Muscle layer of duodenum (tissue), 2 donors: ENCODE measurements around the gene SYNPO.
A peak's percentile ranks its signal among the peaks of the same experiment; 100 is the strongest.

Experiments
- H3K27ac ChIP-seq: one replicate; pipeline ENCODE4 v1.7.0; 2013; ENCODE audit warnings: mild to moderate bottlenecking, low read length
- H3K27me3 ChIP-seq: one replicate; pipeline ENCODE4 v1.7.0; 2013; ENCODE audit warnings: low read depth, mild to moderate bottlenecking, control low read depth, low read length
- H3K36me3 ChIP-seq, 2 donors: one replicate each; pipeline ENCODE4 v1.7.0; 2013; ENCODE audit warnings: low read length in 2 of 2, control low read depth in 1 of 2, mild to moderate bottlenecking in 1 of 2; ENCODE audit not compliant: insufficient read depth in 2 of 2, control insufficient read depth in 1 of 2
- H3K4me1 ChIP-seq, 2 donors: one replicate each; pipeline ENCODE4 v1.7.0; 2013; ENCODE audit warnings: low read length in 2 of 2, mild to moderate bottlenecking in 2 of 2, control low read depth in 1 of 2, moderate library complexity in 1 of 2; ENCODE audit not compliant: insufficient read depth in 2 of 2, control insufficient read depth in 1 of 2
- H3K4me3 ChIP-seq, 2 donors: one replicate each; pipeline ENCODE4 v1.7.0; 2013; ENCODE audit warnings: low read length in 2 of 2, low read depth in 1 of 2, mild to moderate bottlenecking in 1 of 2
- H3K9me3 ChIP-seq, 2 donors: one replicate each; pipeline ENCODE4 v1.7.0; 2013; ENCODE audit warnings: low read length in 2 of 2, control low read depth in 1 of 2, mild to moderate bottlenecking in 1 of 2; ENCODE audit not compliant: control insufficient read depth in 1 of 2
- donor health status: healthy.

Gene SYNPO

GRCh38 chr5:150689120-150689519, 48.7 kb downstream of the SYNPO start:
- Histone ChIP-seq H3K9me3 (no peaks in the 10 kb centered on the region), H3K27ac (no peak overlapping the region), H3K27me3 (no peaks in the 10 kb centered on the region), H3K36me3 (peaks cover 40 to 42% of the 10 kb centered on the region in 2 donors), H3K4me1 (no peaks in the 10 kb centered on the region), H3K4me3 (no peak overlapping the region)

- H3K27ac ChIP-seq = no peak overlapping the region
- H3K36me3 ChIP-seq = peaks cover 56 to 58% of the 10 kb centered on the region in 2 donors
- no peaks in the 10 kb centered on the region for H3K4me1 ChIP-seq
- H3K9me3 ChIP-seq = no peaks in the 10 kb centered on the region
- H3K27me3 ChIP-seq = no peaks in the 10 kb centered on the region
- H3K4me3 ChIP-seq = no peak overlapping the region
These were observed 50.3 kb downstream of the SYNPO start for GRCh38 chr5:150690760-150691159.

- H3K36me3 ChIP-seq = peaks cover 70 to 72% of the 10 kb centered on the region in 2 donors
- no peaks in the 10 kb centered on the region for H3K9me3 ChIP-seq
- H3K4me1 ChIP-seq = no peaks in the 10 kb centered on the region
- H3K4me3 ChIP-seq = no peak overlapping the region
- no peaks in the 10 kb centered on the region for H3K27me3 ChIP-seq
- H3K27ac ChIP-seq = no peak overlapping the region
These were observed 51.8 kb downstream of the SYNPO start for GRCh38 chr5:150692276-150692675.

GRCh38 chr5:150694612-150695011, 54.2 kb downstream of the SYNPO start:
- H3K9me3 ChIP-seq = no peaks in the 10 kb centered on the region
- peaks cover 8 to 10% of the 10 kb centered on the region in 2 donors for H3K4me1 ChIP-seq
- peaks cover 83% of the 10 kb centered on the region in 2 donors for H3K36me3 ChIP-seq
- no peak overlapping the region for H3K27ac ChIP-seq
- no peaks in the 10 kb centered on the region for H3K27me3 ChIP-seq
- H3K4me3 ChIP-seq = no peak overlapping the region

- peak overlapping the region; percentile 79 to 90 for H3K4me3 ChIP-seq
- peak overlapping the region; percentile 94 for H3K27ac ChIP-seq
- peaks cover 36% of the 10 kb centered on the region in 2 donors for H3K36me3 ChIP-seq
- no peaks in the 10 kb centered on the region for H3K9me3 ChIP-seq
- H3K4me1 ChIP-seq = peaks cover 12 to 15% of the 10 kb centered on the region in 2 donors
- no peaks in the 10 kb centered on the region for H3K27me3 ChIP-seq
These were observed 59.8 kb downstream of the SYNPO start for GRCh38 chr5:150700246-150700593.

GRCh38 chr5:150700594-150701377, 60.3 kb downstream of the SYNPO start, which contains the start of gene RBM22:
Gene RBM22, minus strand, starts transcription at chr5:150701062. Its CDS starts 77 bp downstream, at chr5:150700985.
- Histone ChIP-seq H3K4me3 (peak within 1 kb of the TSS; percentile 79 to 90), H3K9me3 (no peaks in the 10 kb centered on the region), H3K27me3 (no peaks in the 10 kb centered on the region), H3K27ac (peak within 1 kb of the TSS; percentile 94), H3K36me3 (peaks cover 30 to 31% of the 10 kb centered on the region in 2 donors), H3K4me1 (peaks cover 12 to 15% of the 10 kb centered on the region in 2 donors)

GRCh38 chr5:150703762-150704161, 63.3 kb downstream of the SYNPO start:
- no peak overlapping the region for H3K27ac ChIP-seq

GRCh38 chr5:150706776-150707390, 66.4 kb downstream of the SYNPO start:
- Histone ChIP-seq H3K27me3 (no peaks in the 10 kb centered on the region), H3K4me1 (no peaks in the 10 kb centered on the region), H3K27ac (no peak overlapping the region), H3K36me3 (peaks cover 27 to 39% of the 10 kb centered on the region in 2 donors), H3K4me3 (no peak overlapping the region), H3K9me3 (no peaks in the 10 kb centered on the region)

More at GRCh38 chr5:150703762-150704161, 63.3 kb downstream of the SYNPO start:
- Histone ChIP-seq H3K27me3 (no peaks in the 10 kb centered on the region), H3K4me3 (no peak overlapping the region), H3K9me3 (no peaks in the 10 kb centered on the region), H3K4me1 (peaks cover 12 to 13% of the 10 kb centered on the region in 2 donors), H3K36me3 (peaks cover 2 to 13% of the 10 kb centered on the region in 2 donors)
